Natural killer cell (primary cell): Measurements from ENCODE around the gene CMTM8. TPM values are rescaled to one million over a fixed set of nuclear protein-coding genes. Genes with fewer than 3 reads are reported as not detected.
"Not testable (repeated sequence)": the region's sequence is repeated elsewhere in the genome, so short reads cannot be mapped to it uniquely, and the experiment has no call there.

Experiments used
- ATAC-seq, 3 donors: fragments of 150-1000 bp in 2 of 3; fragments of 200-7000 bp in 1 of 3; cut with Tn5 transposase; 1 replicate in 1 of 3; 2 replicates in 2 of 3; pipeline ENCODE4 v1.10.0; 2021; ENCODE audit warnings: mild to moderate bottlenecking in 2 of 3, moderate library complexity in 2 of 3
- DNase-seq, 2 donors: peaks; one replicate each; pipeline versions ENCODE4 v3.0.0 to v3.0.0-alpha.2; 2013 to 2021; ENCODE audit warnings: mixed read lengths in 1 of 2
- H3K27ac ChIP-seq: one replicate; pipeline ENCODE4 v1.5.1; 2013; ENCODE audit warnings: mild to moderate bottlenecking, low read length
- H3K27me3 ChIP-seq: one replicate; pipeline ENCODE4 v1.6.1; 2013; ENCODE audit warnings: low read length; ENCODE audit not compliant: control insufficient read depth, insufficient read depth
- H3K36me3 ChIP-seq: one replicate; pipeline ENCODE4 v1.6.1; 2013; ENCODE audit warnings: low read length; ENCODE audit not compliant: control insufficient read depth, insufficient read depth
- H3K4me1 ChIP-seq: one replicate; pipeline ENCODE4 v1.6.1; 2013; ENCODE audit warnings: low read length; ENCODE audit not compliant: control insufficient read depth, insufficient read depth
- H3K4me3 ChIP-seq: one replicate; pipeline ENCODE4 v1.5.1; 2013; ENCODE audit warnings: low read length
- H3K9me3 ChIP-seq: one replicate; pipeline ENCODE4 v1.6.1; 2013; ENCODE audit warnings: low read length; ENCODE audit not compliant: control insufficient read depth, insufficient read depth
- H3K27ac Mint-ChIP-seq, 2 donors: one replicate each; pipeline ENCODE4 v1.8.0; 2022; ENCODE audit warnings: mild to moderate bottlenecking in 2 of 2, mixed read lengths in 2 of 2, moderate library complexity in 1 of 2
- H3K27me3 Mint-ChIP-seq, 2 donors: one replicate each; pipeline ENCODE4 v1.8.0; 2022; ENCODE audit warnings: low read depth in 2 of 2, mixed read lengths in 2 of 2
- H3K36me3 Mint-ChIP-seq: one replicate; pipeline ENCODE4 v1.8.0; 2022; ENCODE audit warnings: mixed read lengths
- H3K4me1 Mint-ChIP-seq, 2 donors: one replicate each; pipeline ENCODE4 v1.8.0; 2022; ENCODE audit warnings: mixed read lengths in 2 of 2
- H3K4me3 Mint-ChIP-seq: one replicate; pipeline ENCODE4 v1.8.0; 2022; ENCODE audit warnings: mild to moderate bottlenecking, moderate library complexity, mixed read lengths
- H3K9me3 Mint-ChIP-seq, 2 donors: one replicate each; pipeline ENCODE4 v1.8.0; 2022; ENCODE audit warnings: mixed read lengths in 2 of 2
- WGBS: methylation state at CpG from one replicate; pipeline ENCODE4 v1.1.7; 2013; ENCODE audit warnings: missing lambda C conversion rate; ENCODE audit not compliant: insufficient coverage; 5-methylcytosine and 5-hydroxymethylcytosine counted together
- intact Hi-C: fragments of 100-400 bp; cut with micrococcal nuclease; formaldehyde crosslinking; loops from one replicate; pipeline ENCODE4 v1.14.2; 2022
- total RNA-seq, 4 donors: library from RNA; stranded (reverse); fragments of 120-200 nt in 1 of 4; gene quantifications; one replicate each; pipeline versions ENCODE4 v1.2.3 to v1.2.4, GENCODE V29; 2013 to 2022
- TF ChIP-seq, protein P1 (sequence below): fragments of 200-600 bp; IDR thresholded peaks from one replicate; pipeline ENCODE4 v1.8.0; 2022; ENCODE audit warnings: antibody characterized with exemption

The CMTM8 gene, protein sequence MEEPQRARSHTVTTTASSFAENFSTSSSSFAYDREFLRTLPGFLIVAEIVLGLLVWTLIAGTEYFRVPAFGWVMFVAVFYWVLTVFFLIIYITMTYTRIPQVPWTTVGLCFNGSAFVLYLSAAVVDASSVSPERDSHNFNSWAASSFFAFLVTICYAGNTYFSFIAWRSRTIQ
- under 1 TPM; 0.31 to 0.88 (median 0.83) TPM for total RNA-seq
- 0.29 TPM for total RNA-seq (2013)

DNA sequence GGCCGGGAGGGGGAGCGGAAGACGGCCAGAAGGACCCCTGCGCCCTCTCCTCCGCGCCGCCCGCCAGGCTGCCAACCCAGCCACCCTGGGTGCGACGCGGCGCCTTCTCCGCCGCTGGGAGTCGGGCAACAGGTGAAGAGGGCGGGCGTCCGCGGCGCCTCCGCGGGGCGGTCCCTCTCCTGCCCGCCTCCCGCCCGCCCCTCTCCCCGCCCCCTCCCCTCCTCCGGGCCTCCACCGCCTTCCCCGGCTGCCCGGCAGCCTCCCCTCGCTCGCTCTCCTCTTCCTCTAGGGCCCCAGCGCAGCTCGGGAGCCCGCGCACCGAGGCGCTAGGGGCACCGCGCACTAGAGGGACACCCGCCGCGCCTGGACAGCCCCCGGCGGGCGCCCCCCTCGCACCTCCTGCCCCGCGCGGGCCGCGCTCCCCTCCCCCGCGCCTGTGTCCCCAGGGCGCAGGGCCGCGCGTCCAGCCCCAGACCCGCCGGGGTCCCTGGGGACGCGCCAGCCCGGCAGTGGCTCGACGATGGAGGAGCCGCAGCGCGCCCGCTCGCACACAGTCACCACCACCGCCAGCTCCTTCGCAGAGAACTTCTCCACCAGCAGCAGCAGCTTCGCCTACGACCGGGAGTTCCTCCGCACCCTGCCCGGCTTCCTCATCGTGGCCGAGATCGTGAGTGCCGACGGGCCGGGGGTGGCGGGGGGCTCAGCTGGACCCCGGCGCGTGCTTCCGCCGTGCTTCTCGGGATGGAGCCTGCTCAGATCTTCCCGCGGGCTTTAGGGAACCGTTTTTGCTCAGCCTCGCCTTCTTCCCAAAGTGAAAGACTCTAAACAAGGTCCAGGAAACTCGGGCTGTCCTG lies at the start of gene CMTM8:
CMTM8 (plus strand) TSS at position 228 of the 854 bp plus-strand sequence; CDS start at position 521, 293 bp downstream.
- TF ChIP-seq, protein P1, sequence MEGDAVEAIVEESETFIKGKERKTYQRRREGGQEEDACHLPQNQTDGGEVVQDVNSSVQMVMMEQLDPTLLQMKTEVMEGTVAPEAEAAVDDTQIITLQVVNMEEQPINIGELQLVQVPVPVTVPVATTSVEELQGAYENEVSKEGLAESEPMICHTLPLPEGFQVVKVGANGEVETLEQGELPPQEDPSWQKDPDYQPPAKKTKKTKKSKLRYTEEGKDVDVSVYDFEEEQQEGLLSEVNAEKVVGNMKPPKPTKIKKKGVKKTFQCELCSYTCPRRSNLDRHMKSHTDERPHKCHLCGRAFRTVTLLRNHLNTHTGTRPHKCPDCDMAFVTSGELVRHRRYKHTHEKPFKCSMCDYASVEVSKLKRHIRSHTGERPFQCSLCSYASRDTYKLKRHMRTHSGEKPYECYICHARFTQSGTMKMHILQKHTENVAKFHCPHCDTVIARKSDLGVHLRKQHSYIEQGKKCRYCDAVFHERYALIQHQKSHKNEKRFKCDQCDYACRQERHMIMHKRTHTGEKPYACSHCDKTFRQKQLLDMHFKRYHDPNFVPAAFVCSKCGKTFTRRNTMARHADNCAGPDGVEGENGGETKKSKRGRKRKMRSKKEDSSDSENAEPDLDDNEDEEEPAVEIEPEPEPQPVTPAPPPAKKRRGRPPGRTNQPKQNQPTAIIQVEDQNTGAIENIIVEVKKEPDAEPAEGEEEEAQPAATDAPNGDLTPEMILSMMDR = no peak
- Histone ChIP-seq H3K36me3 (no peaks in the 10 kb centered on the region), H3K27me3 (peaks cover 6% of the 10 kb centered on the region), H3K9me3 (no peaks in the 10 kb centered on the region), H3K27ac (no peak within 1 kb of the TSS), H3K4me1 (peaks cover 19% of the 10 kb centered on the region), H3K4me3 (peak within 1 kb of the TSS; percentile 52)
- DNase-seq (peak; percentile 20 to 83), ATAC-seq (peak; percentile 65 to 81 (median 75))
- under 1% methylated on average over 92 of the region's 96 CpGs for WGBS
- H3K4me3 Mint-ChIP-seq = peak within 1 kb of the TSS; percentile 82
- no peaks in the 10 kb centered on the region for H3K9me3 Mint-ChIP-seq
- no peaks in the 10 kb centered on the region for H3K36me3 Mint-ChIP-seq
- intact Hi-C loops = no loop called here
- H3K27ac Mint-ChIP-seq = peak within 1 kb of the TSS in 1 of 2 donors; percentile 56
- peaks cover 21 to 25% of the 10 kb centered on the region in 2 donors for H3K4me1 Mint-ChIP-seq
- H3K27me3 Mint-ChIP-seq = peaks cover 22 to 23% of the 10 kb centered on the region in 2 donors

DNA sequence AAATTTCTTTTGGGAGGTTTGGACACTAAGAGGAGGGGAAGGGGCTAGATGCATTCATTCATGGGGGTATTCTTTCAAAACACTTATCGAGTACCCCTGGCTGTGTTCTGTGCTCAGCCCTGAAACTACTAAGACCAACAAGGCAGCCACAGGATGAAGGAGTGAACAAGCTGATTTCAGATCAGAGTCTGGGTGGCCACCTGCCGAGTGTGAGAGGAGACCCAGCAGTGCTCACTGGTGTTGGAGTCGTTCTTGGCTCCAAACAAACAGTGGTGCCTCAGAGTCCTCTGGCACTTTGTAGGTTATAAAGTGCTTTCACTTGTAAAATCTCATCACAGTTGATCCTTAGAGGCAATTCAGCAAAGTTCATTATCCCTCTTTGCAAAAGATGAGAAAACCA lies 48.8 kb upstream of the CMTM8 start:
- Mint-ChIP-seq H3K27ac (no peak overlapping the region), H3K4me1 (no peaks in the 10 kb centered on the region), H3K36me3 (no peaks in the 10 kb centered on the region), H3K9me3 (no peaks in the 10 kb centered on the region), H3K4me3 (no peak overlapping the region), H3K27me3 (peaks cover 6 to 16% of the 10 kb centered on the region in 2 donors)
- 95% methylated on average over 3 of the region's 3 CpGs for WGBS
- Histone ChIP-seq H3K9me3 (no peaks in the 10 kb centered on the region), H3K27ac (no peak overlapping the region), H3K4me1 (no peaks in the 10 kb centered on the region), H3K4me3 (no peak overlapping the region), H3K36me3 (no peaks in the 10 kb centered on the region), H3K27me3 (no peaks in the 10 kb centered on the region)
- ATAC-seq = no peak
- no peak for DNase-seq
- TF ChIP-seq, protein P1 = no peak
- intact Hi-C loops = no loop called here

DNA sequence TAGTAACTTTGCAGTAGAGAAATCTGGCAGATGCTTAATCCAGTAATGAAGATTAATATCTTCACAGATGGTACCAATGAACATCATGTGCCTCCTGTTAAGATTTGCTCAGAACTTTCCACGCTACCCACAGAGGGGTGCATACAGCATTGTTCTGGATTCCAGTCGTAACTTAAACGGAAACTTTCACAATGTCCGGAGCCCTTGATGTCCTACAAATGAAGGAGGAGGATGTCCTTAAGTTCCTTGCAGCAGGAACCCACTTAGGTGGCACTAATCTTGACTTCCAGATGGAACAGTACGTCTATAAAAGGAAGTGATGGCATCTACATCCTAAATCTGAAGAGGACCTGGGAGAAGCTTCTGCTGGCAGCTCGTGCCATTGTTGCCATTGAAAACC lies 47.9 kb upstream of the CMTM8 start:
- ATAC-seq, intact Hi-C loops, H3K36me3 Mint-ChIP-seq, H3K27me3 ChIP-seq, H3K27ac Mint-ChIP-seq, H3K9me3 Mint-ChIP-seq, H3K27ac ChIP-seq, H3K36me3 ChIP-seq, H3K4me3 Mint-ChIP-seq, DNase-seq, H3K4me1 ChIP-seq, H3K9me3 ChIP-seq, H3K4me1 Mint-ChIP-seq, H3K4me3 ChIP-seq: not testable (repeated sequence)
- whole genome bisulfite sequencing = 80% methylated on average over 6 of the region's 6 CpGs
- H3K27me3 Mint-ChIP-seq = peaks cover 6 to 16% of the 10 kb centered on the region in 2 donors

DNA sequence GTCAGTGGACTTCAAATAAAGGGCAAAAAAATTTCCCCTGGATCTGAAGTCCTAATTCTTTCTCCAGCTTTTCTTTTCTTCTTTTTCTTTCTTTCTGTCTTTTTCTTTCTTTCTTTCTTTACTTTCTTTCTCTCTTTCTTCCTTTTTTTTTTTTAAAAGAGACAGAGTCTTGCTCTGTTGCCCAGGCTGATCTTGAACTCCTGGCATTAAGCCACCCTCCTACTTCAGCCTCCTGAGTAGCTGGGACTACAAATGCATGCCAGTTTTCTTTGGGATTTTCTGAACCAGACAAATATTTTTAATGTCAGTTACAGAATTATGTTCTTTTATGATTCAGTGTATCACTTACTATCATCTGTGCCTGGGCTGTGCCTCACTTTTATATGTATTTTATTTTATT lies 45.4 kb upstream of the CMTM8 start:
- DNase-seq (no peak), ATAC-seq (no peak)
- TF ChIP-seq, protein P1 = no peak
- no peaks in the 10 kb centered on the region for H3K27me3 ChIP-seq
- intact Hi-C loops = no loop called here
- H3K4me1 ChIP-seq = no peaks in the 10 kb centered on the region
- Mint-ChIP-seq H3K27me3 (peaks cover 9 to 16% of the 10 kb centered on the region in 2 donors), H3K4me1 (no peaks in the 10 kb centered on the region), H3K4me3 (no peak overlapping the region), H3K36me3 (no peaks in the 10 kb centered on the region), H3K27ac (no peak overlapping the region), H3K9me3 (no peaks in the 10 kb centered on the region)
- H3K4me3 ChIP-seq = no peak overlapping the region
- no peaks in the 10 kb centered on the region for H3K9me3 ChIP-seq
- no peak overlapping the region for H3K27ac ChIP-seq
- H3K36me3 ChIP-seq = no peaks in the 10 kb centered on the region
